HL-60 (cell line): ENCODE measurements around the gene MYH15.
"Not testable (repeated sequence)": the region's sequence is repeated elsewhere in the genome, so short reads cannot be mapped to it uniquely, and the experiment has no call there.

Experiments
- GABPA ChIP-seq: IDR thresholded peaks from 2 replicates; pipeline ENCODE4 v1.6.1; 2012; ENCODE audit warnings: low read depth
- POLR2AphosphoS5 ChIP-seq: IDR thresholded peaks from 2 replicates; pipeline ENCODE4 v1.6.1; 2012; ENCODE audit warnings: low read depth
- SPI1 ChIP-seq: IDR thresholded peaks from 2 replicates; pipeline ENCODE4 v1.6.1; 2012; ENCODE audit warnings: low read depth, mild to moderate bottlenecking, borderline replicate concordance
- TF ChIP-seq, protein P1 (sequence below): IDR thresholded peaks from one replicate; pipeline ENCODE4 v1.5.1; 2011; ENCODE audit warnings: low read length, control low read depth, inconsistent platforms; ENCODE audit not compliant: insufficient read depth
- TF ChIP-seq, protein P2 (sequence below): IDR thresholded peaks from 2 replicates; pipeline ENCODE4 v1.6.1; 2012; ENCODE audit warnings: low read depth; ENCODE audit not compliant: insufficient replicate concordance

DNA sequence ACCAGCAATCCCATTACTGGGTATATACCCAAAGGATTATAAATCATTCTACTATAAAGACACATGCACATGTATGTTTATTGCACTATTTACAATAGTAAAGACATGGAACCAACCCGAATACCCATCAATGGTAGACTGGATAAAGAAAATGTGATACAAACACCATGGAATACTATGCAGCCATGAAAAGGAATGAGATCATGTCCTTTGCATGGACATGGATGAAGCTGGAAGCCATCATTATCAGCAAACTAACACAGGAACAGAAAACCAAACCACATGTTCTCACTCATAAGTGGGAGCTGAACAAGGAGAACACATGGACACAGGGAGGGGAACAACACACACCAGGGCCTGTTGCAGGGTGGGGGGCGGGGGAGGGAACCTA is 131.4 kb downstream of the MYH15 start:
- TF ChIP-seq, protein P1, sequence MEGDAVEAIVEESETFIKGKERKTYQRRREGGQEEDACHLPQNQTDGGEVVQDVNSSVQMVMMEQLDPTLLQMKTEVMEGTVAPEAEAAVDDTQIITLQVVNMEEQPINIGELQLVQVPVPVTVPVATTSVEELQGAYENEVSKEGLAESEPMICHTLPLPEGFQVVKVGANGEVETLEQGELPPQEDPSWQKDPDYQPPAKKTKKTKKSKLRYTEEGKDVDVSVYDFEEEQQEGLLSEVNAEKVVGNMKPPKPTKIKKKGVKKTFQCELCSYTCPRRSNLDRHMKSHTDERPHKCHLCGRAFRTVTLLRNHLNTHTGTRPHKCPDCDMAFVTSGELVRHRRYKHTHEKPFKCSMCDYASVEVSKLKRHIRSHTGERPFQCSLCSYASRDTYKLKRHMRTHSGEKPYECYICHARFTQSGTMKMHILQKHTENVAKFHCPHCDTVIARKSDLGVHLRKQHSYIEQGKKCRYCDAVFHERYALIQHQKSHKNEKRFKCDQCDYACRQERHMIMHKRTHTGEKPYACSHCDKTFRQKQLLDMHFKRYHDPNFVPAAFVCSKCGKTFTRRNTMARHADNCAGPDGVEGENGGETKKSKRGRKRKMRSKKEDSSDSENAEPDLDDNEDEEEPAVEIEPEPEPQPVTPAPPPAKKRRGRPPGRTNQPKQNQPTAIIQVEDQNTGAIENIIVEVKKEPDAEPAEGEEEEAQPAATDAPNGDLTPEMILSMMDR: not testable (repeated sequence)
- TF ChIP-seq, protein P2, sequence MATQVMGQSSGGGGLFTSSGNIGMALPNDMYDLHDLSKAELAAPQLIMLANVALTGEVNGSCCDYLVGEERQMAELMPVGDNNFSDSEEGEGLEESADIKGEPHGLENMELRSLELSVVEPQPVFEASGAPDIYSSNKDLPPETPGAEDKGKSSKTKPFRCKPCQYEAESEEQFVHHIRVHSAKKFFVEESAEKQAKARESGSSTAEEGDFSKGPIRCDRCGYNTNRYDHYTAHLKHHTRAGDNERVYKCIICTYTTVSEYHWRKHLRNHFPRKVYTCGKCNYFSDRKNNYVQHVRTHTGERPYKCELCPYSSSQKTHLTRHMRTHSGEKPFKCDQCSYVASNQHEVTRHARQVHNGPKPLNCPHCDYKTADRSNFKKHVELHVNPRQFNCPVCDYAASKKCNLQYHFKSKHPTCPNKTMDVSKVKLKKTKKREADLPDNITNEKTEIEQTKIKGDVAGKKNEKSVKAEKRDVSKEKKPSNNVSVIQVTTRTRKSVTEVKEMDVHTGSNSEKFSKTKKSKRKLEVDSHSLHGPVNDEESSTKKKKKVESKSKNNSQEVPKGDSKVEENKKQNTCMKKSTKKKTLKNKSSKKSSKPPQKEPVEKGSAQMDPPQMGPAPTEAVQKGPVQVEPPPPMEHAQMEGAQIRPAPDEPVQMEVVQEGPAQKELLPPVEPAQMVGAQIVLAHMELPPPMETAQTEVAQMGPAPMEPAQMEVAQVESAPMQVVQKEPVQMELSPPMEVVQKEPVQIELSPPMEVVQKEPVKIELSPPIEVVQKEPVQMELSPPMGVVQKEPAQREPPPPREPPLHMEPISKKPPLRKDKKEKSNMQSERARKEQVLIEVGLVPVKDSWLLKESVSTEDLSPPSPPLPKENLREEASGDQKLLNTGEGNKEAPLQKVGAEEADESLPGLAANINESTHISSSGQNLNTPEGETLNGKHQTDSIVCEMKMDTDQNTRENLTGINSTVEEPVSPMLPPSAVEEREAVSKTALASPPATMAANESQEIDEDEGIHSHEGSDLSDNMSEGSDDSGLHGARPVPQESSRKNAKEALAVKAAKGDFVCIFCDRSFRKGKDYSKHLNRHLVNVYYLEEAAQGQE: not testable (repeated sequence)
- not testable (repeated sequence) for TF ChIP-seq POLR2AphosphoS5, GABPA, SPI1
